KG1 (cell line): ENCODE data around the gene NLRP14.
A peak's percentile ranks its signal among the peaks of the same experiment; 100 is the strongest.

Source experiments
- DNase-seq: peaks from one replicate; lab custom pipeline; 2025; lab: John Stamatoyannopoulos, UW

Gene NLRP14

GRCh38 chr11:7057641-7058040, 37.4 kb downstream of the NLRP14 start:
- DNase-seq = no peak

- DNase-seq = no peak
Observed at GRCh38 chr11:7060868-7061267, 40.6 kb downstream of the NLRP14 start.

- no peak for DNase-seq
Observed at GRCh38 chr11:7062534-7062933, 42.3 kb downstream of the NLRP14 start.

GRCh38 chr11:7072401-7073028, 52.2 kb downstream of the NLRP14 start:
- no peak for DNase-seq

- no peak for DNase-seq
Observed at GRCh38 chr11:7077101-7077500, 56.8 kb downstream of the NLRP14 start.

- no peak for DNase-seq
Observed at GRCh38 chr11:7079545-7080135, 59.4 kb downstream of the NLRP14 start.

- DNase-seq = no peak
Observed at GRCh38 chr11:7080900-7081299, 60.6 kb downstream of the NLRP14 start.

GRCh38 chr11:7081441-7081840, 61.2 kb downstream of the NLRP14 start:
- DNase-seq = no peak

- no peak for DNase-seq
Observed at GRCh38 chr11:7088921-7089320, 68.6 kb downstream of the NLRP14 start, which contains the start of gene RBMXL2. TSS of gene RBMXL2 (plus strand) at chr11:7088998. CDS start at chr11:7089121, 123 bp downstream.

GRCh38 chr11:7089328-7090251, 69.3 kb downstream of the NLRP14 start:
- no peak for DNase-seq

- DNase-seq = peak; percentile 38
Observed at GRCh38 chr11:7098235-7098832, 78.1 kb downstream of the NLRP14 start.

GRCh38 chr11:7115780-7116179, 95.5 kb downstream of the NLRP14 start:
- DNase-seq = no peak

GRCh38 chr11:7116370-7116769, 96.1 kb downstream of the NLRP14 start:
- no peak for DNase-seq
